GM12875 (cell line): Measurements from ENCODE around the gene CBX5.
"Not testable (repeated sequence)": the region's sequence is repeated elsewhere in the genome, so short reads cannot be mapped to it uniquely, and the experiment has no call there.

ENCODE experiments used
- H3K4me3 ChIP-seq: one replicate; pipeline ENCODE4 v1.5.1; 2011; ENCODE audit warnings: low read depth, low read length, control low read depth
- CTCF ChIP-seq: IDR thresholded peaks from 2 replicates; pipeline ENCODE4 v1.5.1; 2011; ENCODE audit warnings: low read depth, mild to moderate bottlenecking, control low read depth, inconsistent platforms, low read length, moderate library complexity, borderline replicate concordance; ENCODE audit not compliant: insufficient read depth

Gene CBX5

GRCh38 chr12:54279632-54280467 lies at the start of gene CBX5:
TSS of gene CBX5 (minus strand) at chr12:54280122. CDS start at chr12:54257650, 22,472 bp downstream.
- H3K4me3 ChIP-seq, result peak within 1 kb of the TSS; percentile 83
- no peak for TF ChIP-seq CTCF

- TF ChIP-seq CTCF, result no peak
- H3K4me3 ChIP-seq, result no peak overlapping the region
Measured at GRCh38 chr12:54328595-54329337, 48.8 kb upstream of the CBX5 start.

- peak overlapping the region; percentile 79 for H3K4me3 ChIP-seq
Measured at GRCh38 chr12:54325442-54326109, 45.7 kb upstream of the CBX5 start.

GRCh38 chr12:54324617-54325441 lies 44.9 kb upstream of the CBX5 start, which contains the start of gene COPZ1:
TSS of gene COPZ1 (plus strand) at chr12:54325131. CDS start at chr12:54325164, 33 bp downstream.
- peak; percentile 73 for TF ChIP-seq CTCF
- peak within 1 kb of the TSS; percentile 79 for H3K4me3 ChIP-seq

GRCh38 chr12:54321363-54321762 lies 41.4 kb upstream of the CBX5 start:
- no peak overlapping the region for H3K4me3 ChIP-seq
- no peak for TF ChIP-seq CTCF

- H3K4me3 ChIP-seq, result not testable (repeated sequence)
Measured at GRCh38 chr12:54312309-54312708, 32.4 kb upstream of the CBX5 start.

GRCh38 chr12:54311051-54311450 lies 31.1 kb upstream of the CBX5 start:
- no peak for TF ChIP-seq CTCF
- no peak overlapping the region for H3K4me3 ChIP-seq
